Smooth muscle cell (in vitro differentiated cells): ENCODE data around the gene LAMA2. TPM values are rescaled to one million over a fixed set of nuclear protein-coding genes. Genes with fewer than 3 reads are reported as not detected.

Source experiments
- DNase-seq: peaks from one replicate; lab custom pipeline; 2025; ENCODE audit not compliant: unreplicated experiment; lab: John Stamatoyannopoulos, UW
- H2AFZ ChIP-seq: fragments of 200-600 bp; sonication (generic); 2 replicates; pipeline ENCODE4 v1.6.0; 2016; ENCODE audit warnings: antibody characterized with exemption, low read depth, mild to moderate bottlenecking
- H3F3A ChIP-seq: fragments of 200-600 bp; sonication (generic); 2 replicates; pipeline ENCODE4 v1.6.0; 2017; ENCODE audit warnings: antibody characterized with exemption, low read depth
- H3K27ac ChIP-seq: fragments of 200-600 bp; sonication (generic); 2 replicates; pipeline ENCODE4 v1.5.1; 2016; ENCODE audit warnings: low read depth, mild to moderate bottlenecking
- H3K27me3 ChIP-seq: fragments of 200-600 bp; sonication (generic); 2 replicates; pipeline ENCODE4 v1.6.1; 2016; ENCODE audit warnings: low read depth, mild to moderate bottlenecking
- H3K36me3 ChIP-seq: fragments of 200-600 bp; sonication (generic); 2 replicates; pipeline ENCODE4 v1.5.1; 2016; ENCODE audit warnings: low read depth
- H3K4me1 ChIP-seq: fragments of 200-600 bp; sonication (generic); 2 replicates; pipeline ENCODE4 v1.5.1; 2016; ENCODE audit warnings: low read depth
- H3K4me2 ChIP-seq: fragments of 200-600 bp; sonication (generic); 2 replicates; pipeline ENCODE4 v1.6.0; 2016; ENCODE audit warnings: mild to moderate bottlenecking
- H3K4me3 ChIP-seq: fragments of 200-600 bp; sonication (generic); 2 replicates; pipeline ENCODE4 v1.5.1; 2016; ENCODE audit warnings: mild to moderate bottlenecking
- H3K79me2 ChIP-seq: fragments of 200-600 bp; sonication (generic); 2 replicates; pipeline ENCODE4 v1.6.0; 2016; ENCODE audit warnings: low read depth, mild to moderate bottlenecking
- H3K9ac ChIP-seq: fragments of 200-600 bp; sonication (generic); 2 replicates; pipeline ENCODE4 v1.6.0; 2016; ENCODE audit warnings: low read depth
- H3K9me3 ChIP-seq: fragments of 200-600 bp; sonication (generic); replicated peaks from 2 replicates; pipeline ENCODE4 v1.5.1; 2016; ENCODE audit warnings: low read depth
- H4K20me1 ChIP-seq: fragments of 200-600 bp; sonication (generic); 2 replicates; pipeline ENCODE4 v1.6.0; 2016; ENCODE audit warnings: low read depth
- WGBS: methylation state at CpG from one replicate; pipeline ENCODE4 v1.1.7; 2016; ENCODE audit warnings: low lambda C conversion rate; 5-methylcytosine and 5-hydroxymethylcytosine counted together
- polyA plus RNA-seq: library from polyadenylated mRNA; unstranded; fragments of >200 nt; fragmentation: Nextera tagmentation; extraction: Ambion mirVana; gene quantifications from 2 replicates; pipeline ENCODE4 v1.2.1, GENCODE V29; 2016
- total RNA-seq: library from RNA; depleted of rRNA; stranded (reverse); fragments of >200 nt; gene quantifications from 2 replicates; pipeline ENCODE4 v1.2.3, GENCODE V29; 2014
- TF ChIP-seq, protein P1 (sequence below): fragments of 200-600 bp; sonication (generic); IDR thresholded peaks from 2 replicates; pipeline ENCODE4 v1.5.1; 2017; ENCODE audit warnings: borderline replicate concordance, mild to moderate bottlenecking, antibody characterized with exemption; ENCODE audit not compliant: insufficient read depth, poor library complexity, severe bottlenecking

LAMA2 gene
- total and polyA plus RNA-seq, 2 experiments from 2014 or later, result 21.7 to 92.9 TPM

DNA sequence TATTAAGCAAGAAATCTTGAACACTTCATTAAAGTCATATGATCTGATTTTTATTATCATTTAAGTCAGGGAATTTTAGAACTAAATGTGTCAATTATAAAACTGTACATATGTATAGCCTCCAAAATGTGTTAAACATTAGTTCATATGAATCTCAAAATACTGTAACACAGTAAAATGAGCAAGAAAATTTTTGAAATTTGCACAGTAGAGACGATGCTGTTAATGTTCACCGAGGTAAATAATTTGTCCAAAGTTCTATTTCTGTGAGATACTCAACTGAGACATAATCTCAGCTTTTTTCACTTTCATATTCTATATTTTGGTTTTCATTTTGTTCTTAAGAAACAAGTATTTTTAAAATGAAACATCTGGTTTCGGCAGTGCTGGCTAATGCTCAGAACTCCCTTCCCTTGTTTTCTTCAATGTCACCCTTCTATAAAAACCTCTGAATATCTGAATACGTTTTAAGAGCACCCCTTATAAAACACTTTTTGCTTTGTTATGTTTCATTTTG, 353.1 kb downstream of the LAMA2 start:
- no peaks in the 10 kb centered on the region for H3F3A ChIP-seq
- no peaks in the 10 kb centered on the region for H3K27me3 ChIP-seq
- no peak overlapping the region for H2AFZ ChIP-seq
- no peak overlapping the region for H3K4me2 ChIP-seq
- TF ChIP-seq, protein P1, sequence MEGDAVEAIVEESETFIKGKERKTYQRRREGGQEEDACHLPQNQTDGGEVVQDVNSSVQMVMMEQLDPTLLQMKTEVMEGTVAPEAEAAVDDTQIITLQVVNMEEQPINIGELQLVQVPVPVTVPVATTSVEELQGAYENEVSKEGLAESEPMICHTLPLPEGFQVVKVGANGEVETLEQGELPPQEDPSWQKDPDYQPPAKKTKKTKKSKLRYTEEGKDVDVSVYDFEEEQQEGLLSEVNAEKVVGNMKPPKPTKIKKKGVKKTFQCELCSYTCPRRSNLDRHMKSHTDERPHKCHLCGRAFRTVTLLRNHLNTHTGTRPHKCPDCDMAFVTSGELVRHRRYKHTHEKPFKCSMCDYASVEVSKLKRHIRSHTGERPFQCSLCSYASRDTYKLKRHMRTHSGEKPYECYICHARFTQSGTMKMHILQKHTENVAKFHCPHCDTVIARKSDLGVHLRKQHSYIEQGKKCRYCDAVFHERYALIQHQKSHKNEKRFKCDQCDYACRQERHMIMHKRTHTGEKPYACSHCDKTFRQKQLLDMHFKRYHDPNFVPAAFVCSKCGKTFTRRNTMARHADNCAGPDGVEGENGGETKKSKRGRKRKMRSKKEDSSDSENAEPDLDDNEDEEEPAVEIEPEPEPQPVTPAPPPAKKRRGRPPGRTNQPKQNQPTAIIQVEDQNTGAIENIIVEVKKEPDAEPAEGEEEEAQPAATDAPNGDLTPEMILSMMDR, result no peak
- 93% methylated on average over 4 of the region's 4 CpGs for WGBS
- H3K36me3 ChIP-seq, result no peaks in the 10 kb centered on the region
- no peaks in the 10 kb centered on the region for H3K79me2 ChIP-seq
- H3K9ac ChIP-seq, result no peak overlapping the region
- no peak for DNase-seq
- no peak overlapping the region for H3K4me3 ChIP-seq
- no peaks in the 10 kb centered on the region for H3K4me1 ChIP-seq
- H4K20me1 ChIP-seq, result no peaks in the 10 kb centered on the region
- H3K9me3 ChIP-seq, result no peaks in the 10 kb centered on the region
- H3K27ac ChIP-seq, result no peak overlapping the region

DNA sequence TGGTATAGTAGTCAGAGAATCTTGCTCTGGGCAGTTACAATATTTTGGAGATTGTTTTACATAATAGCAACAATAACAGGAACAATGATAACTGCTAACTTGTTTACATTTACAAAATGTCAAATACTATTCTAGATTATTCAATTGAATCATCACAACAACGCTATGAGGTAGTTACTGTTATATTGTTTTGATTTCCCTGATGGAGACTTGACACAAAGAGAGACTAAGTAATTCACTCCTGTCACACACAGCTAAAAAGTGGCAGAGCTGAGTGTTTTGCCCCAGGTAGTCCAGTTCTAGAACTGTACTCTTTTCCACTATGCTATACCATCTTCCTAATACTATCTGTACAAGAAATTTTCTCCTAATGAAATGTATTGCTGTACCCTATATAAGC, 356.1 kb downstream of the LAMA2 start:
- no peak overlapping the region for H3K9ac ChIP-seq
- H3K4me3 ChIP-seq, result no peak overlapping the region
- H3K36me3 ChIP-seq, result no peaks in the 10 kb centered on the region
- DNase-seq, result no peak
- no peaks in the 10 kb centered on the region for H3F3A ChIP-seq
- no peaks in the 10 kb centered on the region for H3K4me1 ChIP-seq
- no peaks in the 10 kb centered on the region for H3K9me3 ChIP-seq
- no peaks in the 10 kb centered on the region for H4K20me1 ChIP-seq
- H3K27ac ChIP-seq, result no peak overlapping the region
- WGBS, result 97% methylated on average over 1 of the region's 1 CpG
- no peaks in the 10 kb centered on the region for H3K79me2 ChIP-seq
- TF ChIP-seq, protein P1, result no peak
- no peak overlapping the region for H2AFZ ChIP-seq
- no peak overlapping the region for H3K4me2 ChIP-seq
- H3K27me3 ChIP-seq, result no peaks in the 10 kb centered on the region

DNA sequence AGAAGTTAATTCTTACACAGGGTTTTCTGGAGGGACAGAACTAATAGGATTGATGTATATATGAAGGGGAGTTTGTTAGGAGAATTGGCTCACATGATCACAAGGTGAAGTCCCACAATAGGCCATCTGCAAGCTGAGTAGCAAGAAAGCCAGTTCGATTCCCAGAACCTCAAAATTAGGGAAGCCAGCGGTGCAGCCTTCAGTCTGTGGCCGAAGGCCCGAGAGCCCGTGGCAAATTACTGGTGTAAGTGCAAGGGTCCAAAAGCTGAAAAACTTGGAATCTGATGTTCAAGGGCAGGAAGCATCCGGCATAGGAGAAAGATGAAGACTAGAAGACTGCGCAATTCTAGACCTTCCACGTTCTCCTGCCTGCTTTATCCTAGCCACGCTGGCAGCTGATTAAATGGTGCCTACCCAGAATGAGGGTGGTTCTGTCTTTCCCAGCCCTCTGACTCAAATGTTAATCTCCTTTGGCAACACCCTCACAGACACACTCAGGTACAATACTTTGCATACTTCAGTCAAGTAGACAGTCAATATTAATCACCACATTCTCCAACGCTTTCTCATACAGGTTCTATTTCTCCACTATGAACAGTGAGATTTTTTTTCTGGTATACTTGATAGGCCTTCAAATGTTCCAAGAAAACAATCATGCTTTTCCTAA, 357.0 kb downstream of the LAMA2 start:
- Histone ChIP-seq H3K79me2 (no peaks in the 10 kb centered on the region), H2AFZ (no peak overlapping the region), H3K9ac (no peak overlapping the region), H3K4me3 (no peak overlapping the region), H3K4me1 (no peaks in the 10 kb centered on the region), H3K9me3 (no peaks in the 10 kb centered on the region), H3K27me3 (no peaks in the 10 kb centered on the region), H3F3A (no peaks in the 10 kb centered on the region), H3K4me2 (no peak overlapping the region), H4K20me1 (no peaks in the 10 kb centered on the region), H3K27ac (no peak overlapping the region), H3K36me3 (no peaks in the 10 kb centered on the region)
- no peak for DNase-seq
- WGBS, result 95% methylated on average over 10 of the region's 10 CpGs
- TF ChIP-seq, protein P1, result no peak

DNA sequence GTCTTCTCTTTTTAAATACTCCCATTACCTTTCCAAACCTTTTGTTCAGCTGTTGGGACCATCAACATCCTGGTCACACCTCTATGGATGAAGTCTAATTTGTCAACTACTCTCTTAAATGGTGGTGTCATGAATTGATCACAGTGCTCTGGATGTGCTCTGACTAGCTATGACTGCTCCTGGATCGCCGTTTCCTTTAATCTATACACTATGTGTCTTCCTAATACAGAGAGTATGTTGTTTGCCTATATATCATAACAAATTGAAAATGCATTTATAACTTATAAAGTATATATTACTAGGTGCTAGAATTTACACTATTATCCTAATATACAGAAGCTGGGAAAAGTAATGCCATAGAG, 357.5 kb downstream of the LAMA2 start:
- H3K4me3 ChIP-seq, result no peak overlapping the region
- no peaks in the 10 kb centered on the region for H3K27me3 ChIP-seq
- TF ChIP-seq, protein P1, result no peak
- H3K9ac ChIP-seq, result no peak overlapping the region
- no peaks in the 10 kb centered on the region for H3K4me1 ChIP-seq
- no peak overlapping the region for H2AFZ ChIP-seq
- 98% methylated on average over 2 of the region's 2 CpGs for WGBS
- H3K27ac ChIP-seq, result no peak overlapping the region
- H3K9me3 ChIP-seq, result no peaks in the 10 kb centered on the region
- no peaks in the 10 kb centered on the region for H3K36me3 ChIP-seq
- no peak overlapping the region for H3K4me2 ChIP-seq
- H3K79me2 ChIP-seq, result no peaks in the 10 kb centered on the region
- no peaks in the 10 kb centered on the region for H3F3A ChIP-seq
- DNase-seq, result no peak
- no peaks in the 10 kb centered on the region for H4K20me1 ChIP-seq
